H9 (cell line): Measurements from ENCODE around the gene TRUB2. TPM values are rescaled to one million over a fixed set of nuclear protein-coding genes. Genes with fewer than 3 reads are reported as not detected.

Experiments
- DNase-seq: peaks from one replicate; pipeline ENCODE4 v3.0.0-alpha.2; 2017
- H2AFZ ChIP-seq: one replicate; pipeline ENCODE4 v1.6.1; 2013; ENCODE audit warnings: mild to moderate bottlenecking, low read length, control low read depth, moderate library complexity
- H2AK5ac ChIP-seq: 2 replicates; pipeline ENCODE4 v1.6.1; 2013; ENCODE audit warnings: low read length, control low read depth, mixed read lengths; ENCODE audit not compliant: insufficient read length
- H2BK120ac ChIP-seq: one replicate; pipeline ENCODE4 v1.6.1; 2013; ENCODE audit warnings: low read depth, mild to moderate bottlenecking, low read length, control low read depth, inconsistent platforms; ENCODE audit not compliant: poor library complexity, severe bottlenecking
- H2BK12ac ChIP-seq: 2 replicates; pipeline ENCODE4 v1.6.1; 2013; ENCODE audit warnings: low read length, control low read depth, mixed read lengths, low read depth; ENCODE audit not compliant: insufficient read length
- H2BK15ac ChIP-seq: 2 replicates; pipeline ENCODE4 v1.6.1; 2013; ENCODE audit warnings: low read depth, low read length, control low read depth
- H2BK20ac ChIP-seq: one replicate; pipeline ENCODE4 v1.6.1; 2013; ENCODE audit warnings: low read depth, mild to moderate bottlenecking, low read length, control low read depth, inconsistent platforms; ENCODE audit not compliant: poor library complexity, severe bottlenecking
- H2BK5ac ChIP-seq: 2 replicates; pipeline ENCODE4 v1.6.1; 2013; ENCODE audit warnings: low read length, control low read depth, mixed read lengths; ENCODE audit not compliant: insufficient read length
- H3K14ac ChIP-seq: 2 replicates; pipeline ENCODE4 v1.6.1; 2013; ENCODE audit warnings: low read length, control low read depth; ENCODE audit not compliant: insufficient read depth
- H3K18ac ChIP-seq: 2 replicates; pipeline ENCODE4 v1.6.1; 2013; ENCODE audit warnings: low read depth, mild to moderate bottlenecking, mixed read lengths, low read length, control low read depth; ENCODE audit not compliant: insufficient read length
- H3K23ac ChIP-seq: 2 replicates; pipeline ENCODE4 v1.6.1; 2013; ENCODE audit warnings: low read length, control low read depth, mixed read lengths, low read depth; ENCODE audit not compliant: insufficient read length
- H3K23me2 ChIP-seq: 2 replicates; pipeline ENCODE4 v1.6.1; 2013; ENCODE audit warnings: low read depth, mild to moderate bottlenecking, mixed read lengths, low read length, control low read depth; ENCODE audit not compliant: insufficient read length, poor library complexity, severe bottlenecking
- H3K27ac ChIP-seq: 2 replicates; pipeline ENCODE4 v1.5.1; 2013; ENCODE audit warnings: low read length, control low read depth, mixed read lengths, low read depth; ENCODE audit not compliant: insufficient read length
- H3K27me3 ChIP-seq: 2 replicates; pipeline ENCODE4 v1.6.1; 2013; ENCODE audit warnings: low read length, control low read depth, inconsistent platforms; ENCODE audit not compliant: insufficient read depth
- H3K4ac ChIP-seq: 2 replicates; pipeline ENCODE4 v1.6.1; 2013; ENCODE audit warnings: low read depth, mild to moderate bottlenecking, control low read depth, inconsistent platforms, low read length, moderate library complexity
- H3K4me1 ChIP-seq: 2 replicates; pipeline ENCODE4 v1.6.1; 2013; ENCODE audit warnings: low read length, control low read depth, inconsistent platforms; ENCODE audit not compliant: insufficient read depth
- H3K4me2 ChIP-seq: 2 replicates; pipeline ENCODE4 v1.6.1; 2013; ENCODE audit warnings: low read length, control low read depth, mixed read lengths; ENCODE audit not compliant: insufficient read length, insufficient read depth
- H3K56ac ChIP-seq: 2 replicates; pipeline ENCODE4 v1.6.1; 2013; ENCODE audit warnings: low read depth, mild to moderate bottlenecking, mixed read lengths, low read length, control low read depth; ENCODE audit not compliant: insufficient read length
- H3K79me1 ChIP-seq: 2 replicates; pipeline ENCODE4 v1.6.1; 2013; ENCODE audit warnings: low read depth, mild to moderate bottlenecking, moderate library complexity, low read length, control low read depth, inconsistent platforms; ENCODE audit not compliant: insufficient read depth, poor library complexity, severe bottlenecking
- H3K79me2 ChIP-seq: 2 replicates; pipeline ENCODE4 v1.6.1; 2013; ENCODE audit warnings: low read length, control low read depth, inconsistent platforms; ENCODE audit not compliant: insufficient read depth
- H3K9ac ChIP-seq: 2 replicates; pipeline ENCODE4 v1.6.1; 2013; ENCODE audit warnings: low read length, control low read depth, mixed read lengths; ENCODE audit not compliant: insufficient read length; ENCODE audit errors: extremely low read depth
- H3K9me3 ChIP-seq: one replicate; pipeline ENCODE4 v1.6.1; 2013; ENCODE audit warnings: low read depth, low read length, inconsistent platforms; ENCODE audit not compliant: control insufficient read depth
- H3T11ph ChIP-seq: one replicate; pipeline ENCODE4 v1.6.1; 2013; ENCODE audit warnings: mild to moderate bottlenecking, low read length, control low read depth, inconsistent platforms
- H4K20me1 ChIP-seq: one replicate; pipeline ENCODE4 v1.6.1; 2013; ENCODE audit not compliant: control insufficient read depth, insufficient read length, insufficient read depth
- H4K5ac ChIP-seq: 2 replicates; pipeline ENCODE4 v1.6.1; 2013; ENCODE audit warnings: low read depth, mild to moderate bottlenecking, mixed read lengths, low read length, control low read depth; ENCODE audit not compliant: insufficient read length
- H4K8ac ChIP-seq: replicated peaks from 2 replicates; pipeline ENCODE4 v1.6.1; 2013; ENCODE audit warnings: low read length, control low read depth, mixed read lengths, low read depth; ENCODE audit not compliant: insufficient read length
- H4K91ac ChIP-seq: 2 replicates; pipeline ENCODE4 v1.6.1; 2013; ENCODE audit warnings: low read depth, mild to moderate bottlenecking, moderate library complexity, mixed read lengths, low read length, control low read depth; ENCODE audit not compliant: insufficient read length
- H3K27ac Mint-ChIP-seq, 3 experiments: 2 replicates in 2 of 3; 3 replicates in 1 of 3; pipeline ENCODE4 v1.8.0; 2020 to 2021; ENCODE audit warnings: mixed read lengths in 3 of 3, mild to moderate bottlenecking in 1 of 3, moderate library complexity in 1 of 3
- H3K27me3 Mint-ChIP-seq: 2 replicates; pipeline ENCODE4 v1.8.0; 2021; ENCODE audit warnings: low read depth, mild to moderate bottlenecking, moderate library complexity, mixed read lengths
- H3K36me3 Mint-ChIP-seq, 3 experiments: 2 replicates in 2 of 3; 3 replicates in 1 of 3; pipeline ENCODE4 v1.8.0; 2020 to 2021; ENCODE audit warnings: low read depth in 3 of 3, mixed read lengths in 3 of 3; ENCODE audit not compliant: insufficient read depth in 1 of 3
- H3K4me1 Mint-ChIP-seq, 2 experiments: 2 replicates each; pipeline ENCODE4 v1.8.0; 2020; ENCODE audit warnings: mixed read lengths in 2 of 2
- H3K4me3 Mint-ChIP-seq, 2 experiments: 2 replicates in 1 of 2; 3 replicates in 1 of 2; pipeline ENCODE4 v1.8.0; 2020 to 2021; ENCODE audit warnings: mild to moderate bottlenecking in 2 of 2, mixed read lengths in 2 of 2, moderate library complexity in 1 of 2
- H3K9me3 Mint-ChIP-seq, 2 experiments: 2 replicates in 1 of 2; 3 replicates in 1 of 2; pipeline ENCODE4 v1.8.0; 2020; ENCODE audit warnings: mild to moderate bottlenecking in 2 of 2, mixed read lengths in 2 of 2, moderate library complexity in 1 of 2
- CTCF ChIP-seq: fragments of 200-600 bp; sonication (generic); conservative IDR thresholded peaks from 3 replicates; pipeline ENCODE4 v1.8.0; 2021; ENCODE audit warnings: antibody characterized with exemption, mild to moderate bottlenecking
- WGBS: extraction: QIAGEN DNeasy Blood & Tissue Kit; methylation state at CpG from one replicate; pipeline ENCODE4 v1.1.7; 2013; ENCODE audit warnings: missing lambda C conversion rate, low lambda C conversion rate, mixed read lengths; ENCODE audit not compliant: insufficient read length; ENCODE audit errors: extremely low coverage; 5-methylcytosine and 5-hydroxymethylcytosine counted together
- total RNA-seq: library from RNA; stranded (reverse); gene quantifications from 2 replicates; pipeline ENCODE4 v1.2.1, GENCODE V29; 2021

The TRUB2 gene
- total RNA-seq, 1 experiment from 2014 or later: 38.3 TPM

GRCh38 chr9:128294142-128294541, 28.1 kb downstream of the TRUB2 start:
- H3K4me3 Mint-ChIP-seq: no peak overlapping the region
- H3K9me3 Mint-ChIP-seq: no peaks in the 10 kb centered on the region
- no peak overlapping the region for H2BK20ac ChIP-seq
- no peak overlapping the region for H3K14ac ChIP-seq
- no peak overlapping the region for H2BK5ac ChIP-seq
- H3K23me2 ChIP-seq: no peaks in the 10 kb centered on the region
- peaks cover under 1% of the 10 kb centered on the region in 3 experiments; a peak in 2 of 7 replicates for H3K36me3 Mint-ChIP-seq
- no peak overlapping the region for H3K23ac ChIP-seq
- no peak for TF ChIP-seq CTCF
- H4K91ac ChIP-seq: no peak overlapping the region
- DNase-seq: no peak
- H3K18ac ChIP-seq: no peak overlapping the region
- no peak overlapping the region for H3K4me2 ChIP-seq
- no peaks in the 10 kb centered on the region for H3K79me2 ChIP-seq
- H2BK15ac ChIP-seq: no peak overlapping the region
- no peak overlapping the region for H3K56ac ChIP-seq
- no peak overlapping the region for H4K8ac ChIP-seq
- H3K4ac ChIP-seq: no peak overlapping the region
- no peak overlapping the region for H3T11ph ChIP-seq
- no peaks in the 10 kb centered on the region for H3K27me3 ChIP-seq
- no peaks in the 10 kb centered on the region for H3K79me1 ChIP-seq
- H3K27ac ChIP-seq: no peak overlapping the region
- H2AFZ ChIP-seq: no peak overlapping the region
- no peak overlapping the region for H2AK5ac ChIP-seq
- no peaks in the 10 kb centered on the region for H4K20me1 ChIP-seq
- no peaks in the 10 kb centered on the region for H3K4me1 ChIP-seq
- H4K5ac ChIP-seq: no peak overlapping the region
- no peaks in the 10 kb centered on the region for H3K9me3 ChIP-seq
- H2BK120ac ChIP-seq: no peak overlapping the region
- no peak overlapping the region for H3K9ac ChIP-seq
- no CpG with 5 or more reads among the region's 4 CpGs for WGBS
- no peak overlapping the region for H2BK12ac ChIP-seq
- H3K27me3 Mint-ChIP-seq: peaks cover 4% of the 10 kb centered on the region; the same call in 1 of the 2 replicates
- peak overlapping the region in 1 of 3 experiments; percentile 36; a peak in 1 of 7 replicates for H3K27ac Mint-ChIP-seq
- H3K4me1 Mint-ChIP-seq: peaks cover 2 to 4% of the 10 kb centered on the region in 2 experiments
